Transverse colon (tissue), 3 donors: ENCODE data around the gene FKBP5.

Experiments
- POLR2A ChIP-seq: fragments of 450-650 bp; IDR thresholded peaks from one replicate; pipeline ENCODE4 v1.6.1; 2016; ENCODE audit warnings: antibody characterized with exemption, mild to moderate bottlenecking, moderate library complexity
- TF ChIP-seq, protein P1 (sequence below), 5 experiments: fragments of 200-600 bp in 3 of 5; fragments of 450-650 bp in 2 of 5; sonication (generic) in 3 of 5; IDR thresholded peaks; 1 replicate in 2 of 5; 2 replicates in 3 of 5; pipeline ENCODE4 v1.5.1; 2016 to 2017; ENCODE audit warnings: antibody characterized with exemption in 5 of 5, inconsistent platforms in 3 of 5, mild to moderate bottlenecking in 2 of 5, moderate library complexity in 1 of 5

DNA sequence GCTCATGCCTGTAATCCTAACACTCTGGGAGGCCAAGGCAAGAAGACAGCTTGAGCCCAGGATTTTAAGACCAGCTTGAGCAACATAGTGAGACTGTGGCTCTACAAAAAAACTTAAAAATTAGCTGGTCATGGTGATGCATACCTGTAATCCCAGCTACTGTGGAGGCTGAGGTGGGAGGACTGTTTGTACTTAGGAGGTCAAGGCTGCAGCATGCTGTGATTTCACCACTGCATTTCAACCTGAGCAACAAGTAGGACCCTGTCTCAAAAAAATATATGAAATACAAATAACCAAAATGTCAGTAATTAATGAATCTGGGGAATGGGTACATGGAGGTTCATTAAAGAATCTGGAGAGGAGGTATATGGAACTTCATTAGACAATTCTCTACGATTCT lies 9.9 kb downstream of the FKBP5 start:
- no peak for TF ChIP-seq POLR2A
- TF ChIP-seq, protein P1, sequence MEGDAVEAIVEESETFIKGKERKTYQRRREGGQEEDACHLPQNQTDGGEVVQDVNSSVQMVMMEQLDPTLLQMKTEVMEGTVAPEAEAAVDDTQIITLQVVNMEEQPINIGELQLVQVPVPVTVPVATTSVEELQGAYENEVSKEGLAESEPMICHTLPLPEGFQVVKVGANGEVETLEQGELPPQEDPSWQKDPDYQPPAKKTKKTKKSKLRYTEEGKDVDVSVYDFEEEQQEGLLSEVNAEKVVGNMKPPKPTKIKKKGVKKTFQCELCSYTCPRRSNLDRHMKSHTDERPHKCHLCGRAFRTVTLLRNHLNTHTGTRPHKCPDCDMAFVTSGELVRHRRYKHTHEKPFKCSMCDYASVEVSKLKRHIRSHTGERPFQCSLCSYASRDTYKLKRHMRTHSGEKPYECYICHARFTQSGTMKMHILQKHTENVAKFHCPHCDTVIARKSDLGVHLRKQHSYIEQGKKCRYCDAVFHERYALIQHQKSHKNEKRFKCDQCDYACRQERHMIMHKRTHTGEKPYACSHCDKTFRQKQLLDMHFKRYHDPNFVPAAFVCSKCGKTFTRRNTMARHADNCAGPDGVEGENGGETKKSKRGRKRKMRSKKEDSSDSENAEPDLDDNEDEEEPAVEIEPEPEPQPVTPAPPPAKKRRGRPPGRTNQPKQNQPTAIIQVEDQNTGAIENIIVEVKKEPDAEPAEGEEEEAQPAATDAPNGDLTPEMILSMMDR (IDR thresholded peaks at IDR 0.05): no peak
